GM15510 (cell line): Measurements from ENCODE around the gene HSP90AB1.

ENCODE experiments used
- POLR2A ChIP-seq: IDR thresholded peaks from 3 replicates; pipeline ENCODE4 v1.6.1; 2011; ENCODE audit warnings: borderline replicate concordance; ENCODE audit not compliant: insufficient read length; ENCODE audit errors: extremely low read depth

Gene HSP90AB1

GRCh38 chr6:44238687-44239350, 8.1 kb upstream of the HSP90AB1 start:
- no peak for TF ChIP-seq POLR2A

- TF ChIP-seq POLR2A: no peak
Observed at GRCh38 chr6:44243345-44243744, 3.6 kb upstream of the HSP90AB1 start.

DNA sequence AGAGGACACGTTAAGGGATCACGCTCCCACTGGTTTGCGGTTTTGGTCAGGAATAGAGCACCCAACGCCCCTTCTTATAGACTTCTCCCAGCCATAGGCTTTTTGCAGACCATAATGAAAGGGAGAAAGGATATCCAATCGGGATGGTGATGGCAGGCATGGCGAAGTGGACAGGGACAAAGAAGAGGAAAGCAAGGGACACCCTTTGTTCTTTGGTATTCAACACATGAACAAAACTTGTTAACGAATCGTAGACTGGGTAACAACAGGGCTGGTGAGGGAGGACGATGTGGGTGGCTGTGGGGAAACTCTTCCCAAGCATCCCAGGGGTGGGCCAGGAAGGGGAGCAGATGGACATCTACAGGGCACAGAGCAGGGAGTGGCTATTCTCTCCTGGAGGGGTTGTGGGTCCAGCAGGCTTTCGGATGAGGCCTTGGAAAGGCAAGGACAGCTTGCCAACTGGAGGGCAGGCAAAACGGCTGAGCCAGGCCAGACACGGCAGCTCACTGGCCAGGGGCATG, 1.4 kb upstream of the HSP90AB1 start:
- TF ChIP-seq POLR2A: no peak

GRCh38 chr6:44245912-44246662, 814 bp upstream of the HSP90AB1 start:
- TF ChIP-seq POLR2A: peak; percentile 16

- no peak for TF ChIP-seq POLR2A
Observed at GRCh38 chr6:44247338-44248302, 719 bp downstream of the HSP90AB1 start.

GRCh38 chr6:44248579-44248978, 1.7 kb downstream of the HSP90AB1 start:
- no peak for TF ChIP-seq POLR2A

GRCh38 chr6:44249082-44249748, 2.3 kb downstream of the HSP90AB1 start:
- no peak for TF ChIP-seq POLR2A

- TF ChIP-seq POLR2A: no peak
Observed at GRCh38 chr6:44250067-44250717, 3.3 kb downstream of the HSP90AB1 start.

DNA sequence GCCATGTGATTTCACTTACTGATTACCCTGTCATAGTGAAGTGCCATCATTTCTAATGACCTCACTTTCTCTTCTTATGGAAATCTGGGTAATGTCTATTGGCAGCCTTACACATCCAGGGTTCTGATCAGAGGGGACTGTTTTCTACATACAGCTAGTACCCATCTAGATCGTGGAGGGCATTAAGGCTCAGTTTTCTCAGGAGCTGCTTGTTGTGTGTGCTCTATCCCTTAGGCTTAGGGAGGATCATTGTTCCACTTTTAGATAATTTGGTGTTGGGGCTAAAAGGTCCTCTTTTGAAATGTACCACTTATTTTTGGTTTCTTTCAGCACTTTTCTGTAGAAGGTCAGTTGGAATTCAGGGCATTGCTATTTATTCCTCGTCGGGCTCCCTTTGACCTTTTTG, 3.8 kb downstream of the HSP90AB1 start:
- no peak for TF ChIP-seq POLR2A

DNA sequence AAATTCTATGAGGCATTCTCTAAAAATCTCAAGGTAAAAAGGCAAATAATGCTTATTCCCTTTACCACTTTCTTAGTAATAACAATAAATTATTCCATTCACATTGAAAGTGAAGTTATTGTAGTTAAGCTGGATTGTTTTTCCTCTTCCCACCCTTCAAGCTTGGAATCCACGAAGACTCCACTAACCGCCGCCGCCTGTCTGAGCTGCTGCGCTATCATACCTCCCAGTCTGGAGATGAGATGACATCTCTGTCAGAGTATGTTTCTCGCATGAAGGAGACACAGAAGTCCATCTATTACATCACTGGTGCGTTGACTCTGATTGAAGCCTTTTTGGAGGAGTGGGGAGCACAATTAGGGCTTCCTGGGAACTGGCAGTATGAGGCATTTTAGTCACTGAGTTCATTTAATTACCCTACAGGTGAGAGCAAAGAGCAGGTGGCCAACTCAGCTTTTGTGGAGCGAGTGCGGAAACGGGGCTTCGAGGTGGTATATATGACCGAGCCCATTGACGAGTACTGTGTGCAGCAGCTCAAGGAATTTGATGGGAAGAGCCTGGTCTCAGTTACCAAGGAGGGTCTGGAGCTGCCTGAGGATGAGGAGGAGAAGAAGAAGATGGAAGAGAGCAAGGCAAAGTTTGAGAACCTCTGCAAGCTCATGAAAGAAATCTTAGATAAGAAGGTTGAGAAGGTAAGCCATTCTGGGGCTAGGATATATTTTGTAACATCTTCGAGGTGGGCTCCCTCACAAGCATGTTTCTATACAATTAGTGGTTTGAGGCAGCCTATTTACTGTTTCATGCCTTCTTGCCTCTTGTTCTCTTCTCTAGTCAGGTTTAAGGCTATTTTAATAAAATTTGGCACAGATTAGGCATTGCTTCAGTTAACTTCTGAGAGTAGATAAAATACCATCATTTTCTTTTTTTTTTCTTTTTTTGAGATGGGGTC, 4.9 kb downstream of the HSP90AB1 start:
- TF ChIP-seq POLR2A: no peak

- no peak for TF ChIP-seq POLR2A
Observed at GRCh38 chr6:44253307-44254101, 6.6 kb downstream of the HSP90AB1 start.

- peak; percentile 41 for TF ChIP-seq POLR2A
Observed at GRCh38 chr6:44254191-44255104, 7.5 kb downstream of the HSP90AB1 start.
